Muscle of leg (tissue), 11 donors: ENCODE data around the gene CLDN4. TPM values are rescaled to one million over a fixed set of nuclear protein-coding genes. Genes with fewer than 3 reads are reported as not detected.

Experiments
- DNase-seq: peaks from one replicate; pipeline ENCODE4 v3.0.0; 2013
- H3K27ac ChIP-seq: one replicate; pipeline ENCODE4 v1.5.1; 2013; ENCODE audit warnings: mild to moderate bottlenecking, low read length, control low read depth
- H3K27me3 ChIP-seq: one replicate; pipeline ENCODE4 v1.6.1; 2013; ENCODE audit warnings: low read length; ENCODE audit not compliant: control insufficient read depth, insufficient read depth
- H3K36me3 ChIP-seq: one replicate; pipeline ENCODE4 v1.6.1; 2013; ENCODE audit warnings: low read length; ENCODE audit not compliant: control insufficient read depth, insufficient read depth
- H3K4me1 ChIP-seq: one replicate; pipeline ENCODE4 v1.6.1; 2013; ENCODE audit warnings: low read length; ENCODE audit not compliant: control insufficient read depth, insufficient read depth
- H3K4me3 ChIP-seq: one replicate; pipeline ENCODE4 v1.5.1; 2013; ENCODE audit warnings: low read length, control low read depth
- H3K9me3 ChIP-seq: replicated peaks from 2 replicates; pipeline ENCODE4 v1.6.1; 2013; ENCODE audit warnings: low read depth, low read length; ENCODE audit not compliant: control insufficient read depth
- WGBS: methylation state at CpG from one replicate; pipeline ENCODE4 v1.1.5; 2013; ENCODE audit warnings: missing lambda C conversion rate; ENCODE audit not compliant: insufficient coverage; 5-methylcytosine and 5-hydroxymethylcytosine counted together
- polyA plus RNA-seq, 8 donors: library from polyadenylated mRNA; unstranded; fragments of 120-200 nt; gene quantifications; one replicate each; pipeline versions ENCODE4 v1.2.1 to v1.2.3, GENCODE V29; 2013; ENCODE audit warnings: inconsistent platforms in 1 of 8, low replicate concordance in 1 of 8; ENCODE audit not compliant: insufficient read length in 8 of 8, insufficient read depth in 1 of 8
- total RNA-seq: library from RNA; stranded (reverse); fragments of 120-200 nt; gene quantifications from one replicate; pipeline ENCODE4 v1.2.4, GENCODE V29; 2013

The CLDN4 gene
- total and polyA plus RNA-seq, 9 donors, result 0.27 to 10.9 (median 0.61) TPM

DNA sequence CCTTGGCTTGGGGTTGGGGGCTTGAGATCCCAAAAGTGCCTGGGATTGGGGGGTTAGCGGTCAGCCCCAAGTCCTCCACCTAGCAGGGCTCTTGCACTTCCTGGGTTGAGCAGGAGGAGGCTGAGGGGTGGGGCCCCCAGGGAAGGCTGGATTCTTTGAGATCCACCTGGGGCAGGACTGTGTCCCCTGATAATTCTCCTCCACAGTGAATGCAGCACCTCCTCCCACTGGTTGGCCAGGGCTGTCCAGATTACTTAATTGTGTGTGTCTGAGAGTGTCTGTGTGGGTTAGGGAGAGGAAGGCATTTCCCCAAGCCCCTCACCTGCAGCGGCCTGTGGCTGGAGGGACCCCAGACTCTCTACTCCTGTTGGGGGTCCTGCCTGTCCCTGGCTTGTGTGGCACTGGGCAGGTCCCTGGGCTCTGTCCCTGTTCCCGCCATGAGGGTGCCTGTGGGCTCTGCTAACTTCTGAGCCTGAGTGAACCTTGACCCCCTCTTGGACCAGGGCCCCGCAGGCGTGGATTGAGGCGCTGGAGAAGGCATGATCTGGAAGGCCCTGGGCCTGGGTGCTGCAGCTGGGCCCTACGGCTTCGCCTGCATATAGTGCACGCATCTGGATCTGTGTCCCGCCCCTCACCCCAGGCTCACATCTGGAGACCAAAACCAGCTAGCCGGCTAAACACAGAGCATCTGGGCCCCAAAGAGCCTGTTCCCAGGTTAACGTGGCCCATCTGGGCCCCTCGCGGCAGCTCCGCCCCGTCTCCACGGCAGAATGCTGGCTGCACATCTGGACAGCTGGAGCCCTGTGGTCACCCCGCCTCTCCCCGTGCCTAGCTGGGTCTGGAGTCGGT is 40.6 kb downstream of the CLDN4 start:
- no peak overlapping the region for H3K27ac ChIP-seq
- peak; percentile 89 for DNase-seq
- peaks cover 34% of the 10 kb centered on the region for H3K4me1 ChIP-seq
- no peak overlapping the region for H3K4me3 ChIP-seq
- 33% methylated on average over 19 of the region's 20 CpGs for WGBS
- H3K27me3 ChIP-seq, result no peaks in the 10 kb centered on the region
- H3K9me3 ChIP-seq, result no peaks in the 10 kb centered on the region
- H3K36me3 ChIP-seq, result no peaks in the 10 kb centered on the region

DNA sequence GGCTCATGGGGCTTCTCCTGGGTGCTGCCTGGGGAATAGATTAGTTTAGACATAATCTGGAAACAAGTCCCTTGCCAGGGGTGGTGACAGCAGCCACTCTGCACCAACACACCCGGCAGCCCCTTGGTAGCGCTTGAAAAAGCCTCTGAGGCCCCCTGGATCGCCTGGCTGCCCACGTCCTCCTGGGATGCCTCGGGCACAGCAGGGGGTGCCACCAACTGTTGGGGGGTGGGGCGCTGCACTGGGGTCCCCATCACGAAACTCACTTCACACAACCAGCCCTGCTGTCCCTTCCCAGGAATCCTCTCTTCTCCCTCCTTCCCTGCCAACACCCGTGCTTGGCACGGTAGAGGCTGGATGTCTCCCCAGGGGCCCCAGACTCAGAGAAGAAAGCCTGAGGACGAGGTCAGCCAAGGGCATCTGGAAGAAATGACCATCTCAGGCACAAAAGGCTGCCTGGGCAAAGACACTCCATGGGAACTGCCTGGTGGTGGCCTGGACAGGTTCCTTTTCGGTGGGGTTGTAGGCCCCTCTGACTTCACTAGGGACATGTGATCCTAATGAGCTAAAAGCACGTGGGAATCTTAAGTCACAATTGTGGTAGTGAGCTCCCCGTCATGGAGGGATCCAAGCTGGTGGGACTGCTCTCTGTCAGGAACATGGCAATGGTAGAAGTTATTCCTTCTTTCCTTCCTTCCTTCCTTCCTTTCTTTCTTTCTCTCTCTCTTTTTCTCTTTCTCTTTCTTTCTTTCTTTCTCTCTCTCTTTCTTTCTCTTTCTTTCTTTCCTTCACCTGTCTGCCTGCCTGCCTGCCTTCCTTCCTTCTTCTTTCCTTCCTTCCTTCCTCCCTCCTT is 41.5 kb downstream of the CLDN4 start:
- H3K27ac ChIP-seq, result no peak overlapping the region
- H3K27me3 ChIP-seq, result no peaks in the 10 kb centered on the region
- H3K4me1 ChIP-seq, result peaks cover 34% of the 10 kb centered on the region
- WGBS, result 60% methylated on average over 5 of the region's 13 CpGs
- no peak for DNase-seq
- no peak overlapping the region for H3K4me3 ChIP-seq
- no peaks in the 10 kb centered on the region for H3K36me3 ChIP-seq
- no peaks in the 10 kb centered on the region for H3K9me3 ChIP-seq

DNA sequence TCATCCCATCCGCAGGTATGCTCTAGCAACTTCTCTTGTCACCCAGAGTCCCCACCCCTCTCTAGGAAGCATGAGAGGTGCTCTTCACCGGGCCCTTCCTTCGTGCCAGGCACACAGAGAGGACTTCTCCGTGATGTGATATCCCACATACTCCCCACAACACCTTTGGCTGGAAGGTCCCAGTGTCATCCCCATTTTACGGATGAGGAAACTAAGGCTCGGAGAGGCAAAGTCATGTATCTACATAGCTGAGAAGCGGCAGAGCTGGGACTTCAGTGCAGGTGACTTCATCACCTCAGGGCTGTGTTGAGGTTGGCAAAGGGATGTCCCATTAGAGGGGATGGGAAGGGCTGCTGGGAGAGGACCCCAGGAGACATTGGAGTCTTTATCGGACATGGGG is 45.6 kb downstream of the CLDN4 start:
- peaks cover 11% of the 10 kb centered on the region for H3K27me3 ChIP-seq
- H3K4me1 ChIP-seq, result peaks cover 25% of the 10 kb centered on the region
- H3K27ac ChIP-seq, result no peak overlapping the region
- no peaks in the 10 kb centered on the region for H3K9me3 ChIP-seq
- no peak overlapping the region for H3K4me3 ChIP-seq
- no peak for DNase-seq
- H3K36me3 ChIP-seq, result no peaks in the 10 kb centered on the region
- WGBS, result 89% methylated on average over 8 of the region's 8 CpGs

DNA sequence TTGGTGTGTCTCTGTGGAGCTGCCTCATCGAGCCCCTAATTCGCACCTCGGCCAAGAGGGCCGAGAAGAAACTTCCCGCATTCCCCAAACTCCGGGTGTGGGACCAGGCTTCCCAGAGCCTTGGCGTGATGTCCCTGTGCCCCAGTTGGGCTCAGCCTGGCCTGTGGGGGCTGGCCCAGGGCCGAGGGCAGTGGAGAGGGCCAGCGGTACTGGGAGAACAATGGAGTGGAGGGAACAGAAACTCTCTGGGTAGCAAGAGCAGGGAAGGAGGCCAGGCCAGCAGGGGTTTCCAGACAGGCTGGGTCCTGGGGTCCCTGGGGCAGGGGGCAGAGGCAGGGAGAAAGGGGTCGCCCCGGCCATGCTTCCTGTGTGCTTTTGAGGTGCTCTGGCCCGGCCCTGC is 46.2 kb downstream of the CLDN4 start:
- no peaks in the 10 kb centered on the region for H3K9me3 ChIP-seq
- H3K36me3 ChIP-seq, result no peaks in the 10 kb centered on the region
- WGBS, result 78% methylated on average over 11 of the region's 12 CpGs
- no peak overlapping the region for H3K27ac ChIP-seq
- H3K27me3 ChIP-seq, result peaks cover 11% of the 10 kb centered on the region
- DNase-seq, result no peak
- H3K4me1 ChIP-seq, result peaks cover 24% of the 10 kb centered on the region
- no peak overlapping the region for H3K4me3 ChIP-seq

DNA sequence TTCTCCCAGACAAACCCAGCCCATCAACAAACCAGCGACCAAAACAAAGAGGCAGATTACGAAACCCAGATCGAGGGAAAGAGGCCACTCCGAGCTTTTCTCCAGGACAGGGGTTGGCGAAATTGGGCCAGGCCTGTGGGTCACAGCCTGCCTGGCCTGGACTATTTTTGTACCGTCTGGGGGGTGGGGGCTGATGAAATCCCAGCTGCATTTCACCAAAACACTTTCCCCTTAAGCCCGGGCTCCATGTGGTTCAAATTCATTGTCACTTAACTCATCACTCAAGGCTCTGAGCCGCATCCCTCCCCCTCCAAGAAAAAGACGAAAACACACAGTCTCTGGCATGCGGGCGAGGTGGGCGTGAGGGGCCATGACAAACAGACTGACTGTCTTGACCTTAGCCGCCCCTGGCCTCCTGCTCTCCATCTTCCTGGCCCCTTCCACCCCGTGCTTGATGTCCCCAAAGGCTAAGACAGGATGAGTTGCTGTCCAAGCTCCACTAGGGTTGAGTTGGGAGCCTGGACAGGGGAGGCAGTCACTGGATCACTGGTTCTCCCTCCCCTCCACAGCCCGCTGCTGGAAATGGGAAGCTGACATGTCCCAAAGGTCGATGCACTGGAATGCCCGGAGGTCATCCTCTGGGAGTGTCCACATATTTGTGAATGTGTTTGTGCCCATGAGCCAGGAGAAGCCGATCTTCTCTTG is 49.3 kb downstream of the CLDN4 start:
- H3K27me3 ChIP-seq, result peaks cover 13% of the 10 kb centered on the region
- WGBS, result 36% methylated on average over 6 of the region's 18 CpGs
- DNase-seq, result no peak

DNA sequence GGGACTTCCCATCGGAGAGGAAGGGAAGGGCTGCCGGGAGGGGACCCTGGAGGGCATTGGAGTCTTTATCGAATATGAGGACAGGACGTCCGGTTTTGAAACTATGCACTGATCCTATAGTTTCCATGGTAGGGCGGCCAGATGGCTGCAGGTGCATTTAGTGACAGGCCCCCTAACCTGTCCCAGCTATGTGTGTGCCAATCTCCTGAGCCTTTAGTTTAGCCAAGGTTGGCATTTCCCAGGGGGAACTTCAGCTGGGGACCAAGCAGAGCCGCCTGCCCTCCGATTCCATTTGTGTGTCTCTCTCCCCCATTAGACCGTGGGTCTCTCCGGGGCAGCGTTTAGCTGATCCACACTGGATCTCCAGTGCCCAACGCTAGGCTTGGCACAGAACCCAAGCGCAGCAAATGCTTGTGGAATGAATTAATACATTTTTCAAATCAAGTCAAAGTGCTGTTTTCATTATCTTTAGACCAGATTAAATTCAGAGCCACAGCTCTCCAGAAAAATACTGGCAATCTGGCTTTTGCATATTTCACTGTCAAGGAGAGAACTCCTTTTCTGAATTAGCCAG is 50.0 kb downstream of the CLDN4 start:
- H3K9me3 ChIP-seq, result no peaks in the 10 kb centered on the region
- WGBS, result 65% methylated on average over 10 of the region's 13 CpGs
- H3K4me3 ChIP-seq, result no peak overlapping the region
- peaks cover 20% of the 10 kb centered on the region for H3K4me1 ChIP-seq
- H3K27me3 ChIP-seq, result peaks cover 13% of the 10 kb centered on the region
- peak overlapping the region; percentile 16 for H3K27ac ChIP-seq
- H3K36me3 ChIP-seq, result no peaks in the 10 kb centered on the region
- DNase-seq, result no peak

More for the DNA sequence above, 49.3 kb downstream of the CLDN4 start:
- Histone ChIP-seq H3K4me1 (peaks cover 19% of the 10 kb centered on the region), H3K4me3 (no peak overlapping the region), H3K36me3 (no peaks in the 10 kb centered on the region), H3K27ac (no peak overlapping the region), H3K9me3 (no peaks in the 10 kb centered on the region)

DNA sequence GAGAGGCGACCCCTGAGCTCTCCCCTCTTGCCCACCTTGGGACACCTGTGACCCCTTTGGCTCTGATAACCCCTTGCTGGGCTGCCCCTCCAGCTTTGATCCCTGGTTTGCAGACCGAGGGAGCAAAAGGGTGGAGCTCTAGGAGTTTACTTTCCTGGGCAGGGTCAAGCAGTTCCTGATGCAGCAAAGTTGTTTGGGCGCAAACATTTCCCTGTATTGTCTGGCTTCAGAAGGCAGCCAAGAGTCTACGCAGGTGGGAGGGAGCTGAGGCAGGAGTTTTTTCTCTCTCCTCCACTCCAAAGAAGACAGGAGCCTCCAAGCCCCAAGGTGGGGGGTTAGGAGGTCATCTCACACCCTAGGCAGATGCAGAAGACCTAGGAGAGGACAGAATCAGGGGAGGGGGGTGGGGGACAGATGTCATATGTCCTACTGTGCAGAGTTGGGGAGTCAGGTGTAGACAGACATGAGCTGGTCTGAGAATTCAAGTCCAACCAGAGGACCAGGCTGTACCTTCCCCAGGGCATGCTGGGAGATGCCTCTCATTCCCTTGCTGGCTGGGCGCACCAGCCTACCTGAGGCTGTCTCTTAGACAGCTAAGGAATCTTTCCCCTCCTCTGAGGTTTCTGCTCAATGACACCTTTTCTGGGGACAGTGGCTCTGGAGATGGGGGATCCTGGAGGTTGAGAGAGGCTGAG is 50.7 kb downstream of the CLDN4 start:
- Histone ChIP-seq H3K36me3 (no peaks in the 10 kb centered on the region), H3K4me3 (no peak overlapping the region), H3K4me1 (peaks cover 26% of the 10 kb centered on the region), H3K9me3 (no peaks in the 10 kb centered on the region), H3K27me3 (peaks cover 13% of the 10 kb centered on the region), H3K27ac (peak overlapping the region; percentile 16)
- no peak for DNase-seq
- WGBS, result 0% methylated on average over 1 of the region's 5 CpGs

DNA sequence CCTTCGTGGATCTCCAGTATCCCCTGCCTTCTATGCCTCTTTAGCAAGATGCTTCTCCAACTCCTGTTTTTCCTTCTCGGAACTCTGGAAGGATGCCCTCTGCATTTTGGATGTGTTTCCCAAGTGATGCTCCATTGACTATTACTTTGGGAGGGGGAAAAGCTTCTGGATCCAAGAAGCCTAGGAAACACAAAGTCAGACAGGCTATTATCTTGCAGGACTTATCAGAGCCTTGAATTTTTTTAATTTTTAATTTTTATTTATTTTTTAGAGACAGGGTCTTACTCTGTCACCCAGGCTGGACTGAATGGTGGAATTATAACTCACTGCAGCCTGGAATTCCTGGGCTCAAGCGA is 51.2 kb downstream of the CLDN4 start:
- DNase-seq, result peak; percentile 65

More for the DNA sequence above, 51.2 kb downstream of the CLDN4 start:
- Histone ChIP-seq H3K36me3 (no peaks in the 10 kb centered on the region), H3K4me3 (no peak overlapping the region), H3K9me3 (no peaks in the 10 kb centered on the region), H3K27ac (no peak overlapping the region), H3K27me3 (peaks cover 16% of the 10 kb centered on the region), H3K4me1 (peaks cover 31% of the 10 kb centered on the region)
- WGBS, result no CpG with 5 or more reads among the region's 3 CpGs
